K562 (cell line): ENCODE measurements around the gene KLK1. TPM values are rescaled to one million over a fixed set of nuclear protein-coding genes. Genes with fewer than 3 reads are reported as not detected.
A peak's percentile ranks its signal among the peaks of the same experiment; 100 is the strongest.

Source experiments
- ATF7 ChIP-seq: fragments of 450-650 bp; IDR thresholded peaks from 2 replicates; pipeline ENCODE4 v1.7.1; 2014; ENCODE audit warnings: mild to moderate bottlenecking, moderate library complexity
- GMEB1 ChIP-seq: fragments of 250-450 bp; sonication (Bioruptor Pico); IDR thresholded peaks from 2 replicates; pipeline ENCODE4 v1.4.0; 2020; ENCODE audit warnings: mild to moderate bottlenecking
- HMG20B ChIP-seq: fragments of 250-450 bp; sonication (Bioruptor Pico); IDR thresholded peaks from 2 replicates; pipeline ENCODE4 v1.5.0; 2021; ENCODE audit warnings: mild to moderate bottlenecking
- MCM7 ChIP-seq, 2 experiments: fragments of 450-650 bp; IDR thresholded peaks; 2 replicates each; pipeline ENCODE4 v1.6.1; 2016 to 2018
- MTA1 ChIP-seq: fragments of 450-650 bp; IDR thresholded peaks from 2 replicates; pipeline ENCODE4 v1.6.1; 2017; ENCODE audit warnings: borderline replicate concordance
- NCOA6 ChIP-seq: fragments of 450-650 bp; IDR thresholded peaks from 2 replicates; pipeline ENCODE4 v1.6.1; 2017; ENCODE audit warnings: mild to moderate bottlenecking
- PHF8 ChIP-seq: fragments of 200-600 bp; sonication (generic); IDR thresholded peaks from 2 replicates; pipeline ENCODE4 v1.6.1; 2012; ENCODE audit warnings: mixed run types, mild to moderate bottlenecking, inconsistent platforms, low read length, moderate library complexity, borderline replicate concordance
- SAFB2 ChIP-seq: fragments of 200-400 bp; formaldehyde crosslinking; IDR thresholded peaks from 2 replicates; pipeline ENCODE4 v1.6.1; 2018; ENCODE audit warnings: borderline replicate concordance, low read length, low read depth, moderate library complexity; ENCODE audit not compliant: severe bottlenecking
- SIN3A ChIP-seq, 2 experiments: fragments of 150-350 bp in 1 of 2; IDR thresholded peaks; 2 replicates each; pipeline ENCODE4 v1.6.1; 2011 to 2016; ENCODE audit warnings: borderline replicate concordance in 2 of 2, low read depth in 2 of 2, low read length in 2 of 2, mild to moderate bottlenecking in 2 of 2, moderate library complexity in 2 of 2; ENCODE audit not compliant: control insufficient read depth in 1 of 2
- SP2 ChIP-seq: IDR thresholded peaks from 2 replicates; pipeline ENCODE4 v1.6.1; 2011; ENCODE audit warnings: mild to moderate bottlenecking, low read depth, low read length, moderate library complexity; ENCODE audit not compliant: poor library complexity, severe bottlenecking; ENCODE audit errors: extremely low read depth
- SPI1 ChIP-seq: IDR thresholded peaks from 2 replicates; pipeline ENCODE4 v1.6.1; 2011; ENCODE audit warnings: low read depth, low read length, control low read depth, borderline replicate concordance
- SRF ChIP-seq, 2 experiments: fragments of 250-450, 450-650 bp in 1 of 2; sonication (Bioruptor Pico) in 1 of 2; sonication (generic) in 1 of 2; formaldehyde crosslinking; IDR thresholded peaks; 2 replicates each; pipeline versions ENCODE4 v1.5.0 to v1.5.1; 2020 to 2022; ENCODE audit warnings: mild to moderate bottlenecking in 1 of 2, missing genetic modification reagents in 1 of 2
- TAF7 ChIP-seq: fragments of 450-650 bp; IDR thresholded peaks from 2 replicates; pipeline ENCODE4 v1.6.1; 2016; ENCODE audit warnings: missing genetic modification characterization, missing compliant biosample characterization
- TFAM ChIP-seq: fragments of 250-450 bp; sonication (Bioruptor Pico); conservative IDR thresholded peaks from 2 replicates; pipeline ENCODE4 v1.5.0; 2021; ENCODE audit warnings: mild to moderate bottlenecking, moderate library complexity
- XRCC3 ChIP-seq: fragments of 450-650 bp; IDR thresholded peaks from 2 replicates; pipeline ENCODE4 v1.6.1; 2017; ENCODE audit warnings: mild to moderate bottlenecking, moderate library complexity
- ZC3H4 ChIP-seq: sonication (generic); formaldehyde crosslinking; IDR thresholded peaks from 2 replicates; pipeline ENCODE4 v1.9.0; 2021; ENCODE audit warnings: missing genetic modification reagents, borderline replicate concordance
- ZC3H8 ChIP-seq: fragments of 450-650 bp; IDR thresholded peaks from 2 replicates; pipeline ENCODE4 v1.6.1; 2017
- ZNF217 ChIP-seq: sonication (generic); formaldehyde crosslinking; IDR thresholded peaks from 2 replicates; pipeline ENCODE4 v1.8.0; 2022; ENCODE audit warnings: mild to moderate bottlenecking, missing genetic modification reagents
- ZNF324 ChIP-seq: fragments of 250-450 bp; sonication (Bioruptor Pico); IDR thresholded peaks from 2 replicates; pipeline ENCODE4 v1.4.0; 2020; ENCODE audit warnings: mild to moderate bottlenecking
- ZNF431 ChIP-seq: sonication (generic); formaldehyde crosslinking; IDR thresholded peaks from 2 replicates; pipeline ENCODE4 v1.8.0; 2022; ENCODE audit warnings: mild to moderate bottlenecking, missing genetic modification reagents
- ZNF444 ChIP-seq: fragments of 250-450 bp; sonication (Bioruptor Pico); IDR thresholded peaks from 2 replicates; pipeline ENCODE4 v1.4.0; 2020; ENCODE audit warnings: mild to moderate bottlenecking, moderate library complexity
- ZNF77 ChIP-seq: fragments of 250-450 bp; sonication (Bioruptor Pico); IDR thresholded peaks from 2 replicates; pipeline ENCODE4 v1.5.0; 2020
- ZZZ3 ChIP-seq: fragments of 450-650 bp; IDR thresholded peaks from 2 replicates; pipeline ENCODE4 v1.6.1; 2016; ENCODE audit warnings: antibody characterized with exemption, mild to moderate bottlenecking, moderate library complexity
- polyA plus RNA-seq, 8 experiments: library from polyadenylated mRNA; depleted of rRNA in 4 of 8; stranded (reverse) in 5 of 8; unstranded in 3 of 8; fragments of >200 nt; fragmentation: Nextera tagmentation in 2 of 8; fragmentation: Illumina TruSeq in 1 of 8; extraction: Ambion mirVana in 2 of 8; extraction: Trizol in 1 of 8; gene quantifications; 2 replicates each; pipeline versions ENCODE4 v1.2.1 to v1.2.3, GENCODE V29; 2011 to 2014; ENCODE audit warnings: inconsistent platforms in 1 of 8, missing spikeins in 1 of 8
- total RNA-seq, 7 experiments: library from RNA; depleted of rRNA in 6 of 7; stranded (reverse); fragments of >200 nt in 6 of 7; fragmentation: Illumina TruSeq in 2 of 7; extraction: Trizol in 2 of 7; gene quantifications; 2 replicates each; pipeline versions ENCODE4 v1.2.1 to v1.2.3, GENCODE V29; 2011 to 2021; ENCODE audit warnings: low replicate concordance in 1 of 7
- TF ChIP-seq, protein P1 (sequence below): sonication (generic); formaldehyde crosslinking; IDR thresholded peaks from 2 replicates; pipeline ENCODE4 v1.4.0; 2020; ENCODE audit warnings: mild to moderate bottlenecking, missing genetic modification reagents

Gene KLK1
- total and polyA plus RNA-seq, 9 of the 15 experiments (the other 6 are each of a cell fraction or from before 2014, with no cell fraction given), result 0.87 to 15.4 (median 9.1) TPM

GRCh38 chr19:50804420-50805272 lies 18.9 kb downstream of the KLK1 start (continued):
- no peak for TF ChIP-seq ZNF444 (CRISPR knock-in tag)
- TF ChIP-seq XRCC3, result no peak
- peak; percentile 81 to 96 for TF ChIP-seq SIN3A (IDR thresholded peaks at IDR 0.05; ENCODE audit: borderline replicate concordance in 2 of 2, control insufficient read depth in 1 of 2, low read depth in 2 of 2, low read length in 2 of 2)
- TF ChIP-seq, protein P1, sequence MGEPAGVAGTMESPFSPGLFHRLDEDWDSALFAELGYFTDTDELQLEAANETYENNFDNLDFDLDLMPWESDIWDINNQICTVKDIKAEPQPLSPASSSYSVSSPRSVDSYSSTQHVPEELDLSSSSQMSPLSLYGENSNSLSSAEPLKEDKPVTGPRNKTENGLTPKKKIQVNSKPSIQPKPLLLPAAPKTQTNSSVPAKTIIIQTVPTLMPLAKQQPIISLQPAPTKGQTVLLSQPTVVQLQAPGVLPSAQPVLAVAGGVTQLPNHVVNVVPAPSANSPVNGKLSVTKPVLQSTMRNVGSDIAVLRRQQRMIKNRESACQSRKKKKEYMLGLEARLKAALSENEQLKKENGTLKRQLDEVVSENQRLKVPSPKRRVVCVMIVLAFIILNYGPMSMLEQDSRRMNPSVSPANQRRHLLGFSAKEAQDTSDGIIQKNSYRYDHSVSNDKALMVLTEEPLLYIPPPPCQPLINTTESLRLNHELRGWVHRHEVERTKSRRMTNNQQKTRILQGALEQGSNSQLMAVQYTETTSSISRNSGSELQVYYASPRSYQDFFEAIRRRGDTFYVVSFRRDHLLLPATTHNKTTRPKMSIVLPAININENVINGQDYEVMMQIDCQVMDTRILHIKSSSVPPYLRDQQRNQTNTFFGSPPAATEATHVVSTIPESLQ (CRISPR knock-in tag), result no peak; the same call in 1 of the 2 replicates
- TF ChIP-seq SPI1, result no peak
- TF ChIP-seq MCM7 (IDR thresholded peaks at IDR 0.05), result no peak
- TF ChIP-seq HMG20B (CRISPR knock-in tag), result no peak
- TF ChIP-seq SP2, result no peak
- peak; percentile 60 for TF ChIP-seq GMEB1
- 0 out of 2 replicates have a peak, but pooled peaks have one; percentile 15 for TF ChIP-seq ZC3H8
- no peak for TF ChIP-seq ZNF217 (CRISPR knock-in tag)
- TF ChIP-seq TFAM (CRISPR knock-in tag), result no peak
- peak; percentile 92 for TF ChIP-seq PHF8
- TF ChIP-seq ZC3H4 (CRISPR knock-in tag), result no peak
- peak; percentile 98 for TF ChIP-seq ZZZ3
- peak; percentile 90 for TF ChIP-seq ATF7
- peak; percentile 96 for TF ChIP-seq TAF7 (tag)
- peak in 1 of 2 experiments; percentile 67; a peak in 1 of 4 replicates for TF ChIP-seq SRF (CRISPR knock-in tag; IDR thresholded peaks at IDR 0.05)
- TF ChIP-seq MTA1, result peak; percentile 96
- TF ChIP-seq ZNF431 (CRISPR knock-in tag), result no peak
- no peak for TF ChIP-seq ZNF77 (CRISPR knock-in tag)
- TF ChIP-seq SAFB2, result no peak
- no peak for TF ChIP-seq NCOA6
- no peak for TF ChIP-seq ZNF324 (CRISPR knock-in tag)
